Iris pigment epithelial cell (primary cell): ENCODE results near the gene CHST9.
"Not testable (repeated sequence)": the region's sequence is repeated elsewhere in the genome, so short reads cannot be mapped to it uniquely, and the experiment has no call there.

Experiments
- DNase-seq: peaks from one replicate; pipeline ENCODE4 v3.0.0-alpha.2; 2011; ENCODE audit warnings: low read depth

CHST9 gene

GRCh38 chr18:27165412-27165811 is 19.7 kb downstream of the CHST9 start:
- no peak for DNase-seq

GRCh38 chr18:27164905-27165304 is 20.2 kb downstream of the CHST9 start:
- no peak for DNase-seq

- DNase-seq, result not testable (repeated sequence)
Measured at GRCh38 chr18:27163197-27163716, 21.9 kb downstream of the CHST9 start.

- not testable (repeated sequence) for DNase-seq
Measured at GRCh38 chr18:27149240-27149639, 35.9 kb downstream of the CHST9 start.

- DNase-seq, result no peak
Measured at GRCh38 chr18:27144672-27145071, 40.4 kb downstream of the CHST9 start.

GRCh38 chr18:27143580-27144287 is 41.4 kb downstream of the CHST9 start:
- DNase-seq, result no peak

- no peak for DNase-seq
Measured at GRCh38 chr18:27142891-27143290, 42.2 kb downstream of the CHST9 start.

GRCh38 chr18:27141876-27142275 is 43.2 kb downstream of the CHST9 start:
- no peak for DNase-seq

- DNase-seq, result no peak
Measured at GRCh38 chr18:27138079-27138478, 47.0 kb downstream of the CHST9 start.

GRCh38 chr18:27136208-27136535 is 48.9 kb downstream of the CHST9 start:
- DNase-seq, result peak; percentile 39

GRCh38 chr18:27135504-27136207 is 49.5 kb downstream of the CHST9 start:
- no peak for DNase-seq

- no peak for DNase-seq
Measured at GRCh38 chr18:27130065-27130630, 55.0 kb downstream of the CHST9 start.

GRCh38 chr18:27124196-27124595 is 60.9 kb downstream of the CHST9 start:
- DNase-seq, result no peak

GRCh38 chr18:27121108-27121507 is 64.0 kb downstream of the CHST9 start:
- DNase-seq, result no peak

- peak; percentile 6 for DNase-seq
Measured at GRCh38 chr18:27120246-27120645, 64.9 kb downstream of the CHST9 start.

GRCh38 chr18:27118973-27119372 is 66.1 kb downstream of the CHST9 start:
- DNase-seq, result no peak

GRCh38 chr18:27114842-27115241 is 70.3 kb downstream of the CHST9 start:
- DNase-seq, result peak; percentile 3

GRCh38 chr18:27113358-27113757 is 71.8 kb downstream of the CHST9 start:
- DNase-seq, result no peak

- DNase-seq, result no peak
Measured at GRCh38 chr18:27110319-27110718, 74.8 kb downstream of the CHST9 start.

GRCh38 chr18:27109451-27109850 is 75.7 kb downstream of the CHST9 start:
- DNase-seq, result no peak

- DNase-seq, result no peak
Measured at GRCh38 chr18:27108842-27109241, 76.3 kb downstream of the CHST9 start.

- no peak for DNase-seq
Measured at GRCh38 chr18:27104743-27105142, 80.4 kb downstream of the CHST9 start.

GRCh38 chr18:27094621-27095020 is 90.5 kb downstream of the CHST9 start:
- no peak for DNase-seq
